Aorta (tissue), 5 donors: ENCODE data around the gene GRM5. TPM values are rescaled to one million over a fixed set of nuclear protein-coding genes. Genes with fewer than 3 reads are reported as not detected.

Experiments
- ATAC-seq: fragments of 200-7000 bp; cut with Tn5 transposase; one replicate; pipeline ENCODE4 v1.9.1; 2022; ENCODE audit warnings: moderate library complexity; ENCODE audit not compliant: low FRiP score
- DNase-seq, 2 donors: peaks; one replicate each; pipeline ENCODE4 v3.0.0-alpha.2; 2020
- H3K27ac ChIP-seq, 2 donors: one replicate each; pipeline ENCODE4 v1.5.1; 2013; ENCODE audit warnings: low read length in 2 of 2, mild to moderate bottlenecking in 2 of 2, moderate library complexity in 2 of 2, control low read depth in 1 of 2, inconsistent platforms in 1 of 2, low read depth in 1 of 2
- H3K27me3 ChIP-seq, 2 donors: one replicate each; pipeline ENCODE4 v1.6.1; 2013; ENCODE audit warnings: control low read depth in 1 of 2, low read length in 1 of 2, mild to moderate bottlenecking in 1 of 2, moderate library complexity in 1 of 2; ENCODE audit not compliant: insufficient read depth in 2 of 2, control insufficient read depth in 1 of 2
- H3K36me3 ChIP-seq, 2 donors: one replicate each; pipeline ENCODE4 v1.6.1; 2013; ENCODE audit warnings: control low read depth in 1 of 2, low read length in 1 of 2, mild to moderate bottlenecking in 1 of 2; ENCODE audit not compliant: insufficient read depth in 2 of 2, control insufficient read depth in 1 of 2
- H3K4me1 ChIP-seq, 2 donors: one replicate each; pipeline ENCODE4 v1.6.1; 2013; ENCODE audit warnings: low read length in 2 of 2, control low read depth in 1 of 2, mild to moderate bottlenecking in 1 of 2, moderate library complexity in 1 of 2; ENCODE audit not compliant: insufficient read depth in 2 of 2, control insufficient read depth in 1 of 2
- H3K4me3 ChIP-seq, 2 donors: one replicate each; pipeline ENCODE4 v1.5.1; 2013; ENCODE audit warnings: low read length in 2 of 2, control low read depth in 1 of 2, mild to moderate bottlenecking in 1 of 2
- H3K9me3 ChIP-seq: one replicate; pipeline ENCODE4 v1.6.1; 2013; ENCODE audit warnings: mild to moderate bottlenecking, low read length; ENCODE audit not compliant: control insufficient read depth
- WGBS, 2 donors: extraction: QIAGEN DNeasy Blood & Tissue Kit; methylation state at CpG; one replicate each; pipeline ENCODE4 v1.1.7; 2013; 5-methylcytosine and 5-hydroxymethylcytosine counted together
- intact Hi-C, 2 donors: fragments of 100-400 bp; cut with DNase I; formaldehyde crosslinking; loops; one replicate each; pipeline versions ENCODE4 v1.14.2 to v1.15.0; 2022
- polyA plus RNA-seq, 2 donors: library from polyadenylated mRNA; stranded (reverse); fragments of 200-250 nt; gene quantifications; one replicate each; pipeline ENCODE4 v1.2.3, GENCODE V29; 2013
- total RNA-seq, 2 donors: library from RNA; stranded (reverse); fragmentation: NEBNext Ultra II Directional; extraction: Animal tissue kit (Norgen Biotek cat#: 25700); gene quantifications; one replicate each; pipeline ENCODE4 v1.2.1, GENCODE V29; 2021
- donor health status: healthy with polysubstance abuse.
- donor health status: Bipolar disorder and iron deficiency.
- donor health status: DM: no; HTN: no; CAD: no.
- donor health status: DM: no; HTN: no; CAD: no.
- donor health status: DM: yes; HTN: yes; CAD: no.

The GRM5 gene
- total and polyA plus RNA-seq, 4 donors: 0.31 to 4.3 (median 3.4) TPM; not detected in 1

DNA sequence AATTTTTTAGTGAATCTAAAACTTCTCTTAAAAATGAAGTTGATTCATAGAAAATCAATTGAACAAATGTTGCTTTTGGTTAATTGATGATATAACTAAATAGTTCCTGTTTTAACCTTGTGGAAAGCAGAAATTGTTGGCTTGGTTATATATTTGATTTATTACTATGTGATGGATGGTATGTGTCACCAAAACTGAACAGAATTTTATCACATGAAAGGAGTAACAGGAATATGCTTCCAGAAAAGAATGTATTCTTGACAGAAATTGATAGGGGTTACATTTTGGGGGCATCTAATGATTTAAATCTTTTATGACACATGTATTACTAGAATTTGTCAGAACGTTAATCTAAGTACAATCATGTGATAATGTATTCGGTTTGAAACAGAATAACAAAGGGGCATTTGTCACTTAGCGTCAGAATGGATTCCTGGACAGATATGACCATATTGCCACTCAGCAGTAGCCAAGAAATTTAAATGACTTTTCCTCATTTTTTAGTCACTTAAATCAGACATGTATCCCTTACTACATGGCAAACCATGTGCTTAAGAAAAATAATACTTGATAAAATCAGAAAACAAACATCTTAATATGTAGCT is 295.2 kb downstream of the GRM5 start:
- intact Hi-C loops: no loop called here
- no peaks in the 10 kb centered on the region for H3K27me3 ChIP-seq
- no peak overlapping the region for H3K4me3 ChIP-seq
- DNase-seq (no peak), ATAC-seq (no peak)
- WGBS, 2 donors: 5 to 7% methylated on average over 3 of the region's 3 CpGs
- no peak overlapping the region for H3K27ac ChIP-seq
- H3K36me3 ChIP-seq: no peaks in the 10 kb centered on the region
- H3K4me1 ChIP-seq: no peaks in the 10 kb centered on the region
- no peaks in the 10 kb centered on the region for H3K9me3 ChIP-seq

- ATAC-seq (no peak), DNase-seq (no peak)
- intact Hi-C loops: no loop called here
- H3K9me3 ChIP-seq: no peaks in the 10 kb centered on the region
- no peaks in the 10 kb centered on the region for H3K36me3 ChIP-seq
- 76 to 79% methylated on average over 4 of the region's 4 CpGs for WGBS, 2 donors
- peaks cover 0 to 2% of the 10 kb centered on the region in 2 donors for H3K27me3 ChIP-seq
- H3K4me3 ChIP-seq: no peak overlapping the region
- H3K27ac ChIP-seq: no peak overlapping the region
- no peaks in the 10 kb centered on the region for H3K4me1 ChIP-seq
Observed at GRCh38 chr11:88744140-88744539, 321.6 kb downstream of the GRM5 start.

- DNase-seq (no peak), ATAC-seq (no peak)
- Histone ChIP-seq H3K36me3 (no peaks in the 10 kb centered on the region), H3K27ac (no peak overlapping the region), H3K9me3 (no peaks in the 10 kb centered on the region), H3K27me3 (no peaks in the 10 kb centered on the region), H3K4me3 (no peak overlapping the region), H3K4me1 (no peaks in the 10 kb centered on the region)
- intact Hi-C loops: no loop called here
- 75 to 76% methylated on average over 8 of the region's 8 CpGs for WGBS, 2 donors
Observed at GRCh38 chr11:88739524-88739923, 326.3 kb downstream of the GRM5 start.

GRCh38 chr11:88709567-88709966 is 356.2 kb downstream of the GRM5 start:
- intact Hi-C loops: no loop called here
- ATAC-seq (no peak), DNase-seq (no peak)
- Histone ChIP-seq H3K27ac (no peak overlapping the region), H3K27me3 (no peaks in the 10 kb centered on the region), H3K4me1 (no peaks in the 10 kb centered on the region), H3K4me3 (no peak overlapping the region), H3K9me3 (no peaks in the 10 kb centered on the region), H3K36me3 (no peaks in the 10 kb centered on the region)
- 44 to 47% methylated on average over 1 of the region's 1 CpG for WGBS, 2 donors

- 71 to 81% methylated on average over 1 of the region's 1 CpG for WGBS, 2 donors
- no peaks in the 10 kb centered on the region for H3K9me3 ChIP-seq
- no peaks in the 10 kb centered on the region for H3K36me3 ChIP-seq
- no peaks in the 10 kb centered on the region for H3K27me3 ChIP-seq
- ATAC-seq (no peak), DNase-seq (no peak)
- H3K27ac ChIP-seq: no peak overlapping the region
- H3K4me1 ChIP-seq: no peaks in the 10 kb centered on the region
- intact Hi-C loops: no loop called here
- H3K4me3 ChIP-seq: no peak overlapping the region
Observed at GRCh38 chr11:88704485-88704884, 361.3 kb downstream of the GRM5 start.

- H3K27me3 ChIP-seq: no peaks in the 10 kb centered on the region
- H3K36me3 ChIP-seq: no peaks in the 10 kb centered on the region
- H3K27ac ChIP-seq: no peak overlapping the region
- ATAC-seq (no peak), DNase-seq (no peak)
- intact Hi-C loops: no loop called here
- 74 to 77% methylated on average over 2 of the region's 2 CpGs for WGBS, 2 donors
- no peak overlapping the region for H3K4me3 ChIP-seq
- no peaks in the 10 kb centered on the region for H3K4me1 ChIP-seq
- no peaks in the 10 kb centered on the region for H3K9me3 ChIP-seq
Observed at GRCh38 chr11:88701816-88702215, 364.0 kb downstream of the GRM5 start.

DNA sequence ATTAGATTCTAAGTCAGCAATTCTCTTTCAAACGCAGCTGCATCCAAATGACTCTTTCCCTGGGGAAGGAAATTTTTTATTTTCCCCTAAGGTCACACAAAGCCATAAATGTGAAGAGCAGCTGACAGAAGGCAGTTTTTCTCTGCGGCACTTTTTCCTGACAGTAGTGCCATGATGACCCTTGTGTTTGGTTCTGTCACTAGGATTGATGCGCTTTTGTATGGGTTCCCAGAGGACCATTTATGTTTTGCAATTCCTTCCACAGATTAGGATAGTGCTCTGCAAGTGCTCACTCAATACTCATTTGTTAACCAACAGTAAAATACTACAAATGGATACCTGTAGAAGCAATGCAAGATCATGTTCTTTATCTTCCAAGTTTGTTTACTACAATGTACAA is 368.6 kb downstream of the GRM5 start:
- ATAC-seq: no peak
- Histone ChIP-seq H3K36me3 (no peaks in the 10 kb centered on the region), H3K4me1 (no peaks in the 10 kb centered on the region), H3K9me3 (no peaks in the 10 kb centered on the region), H3K4me3 (no peak overlapping the region), H3K27ac (no peak overlapping the region), H3K27me3 (no peaks in the 10 kb centered on the region)
- DNase-seq: no peak
- 27 to 29% methylated on average over 3 of the region's 3 CpGs for WGBS, 2 donors
- intact Hi-C loops: no loop called here

DNA sequence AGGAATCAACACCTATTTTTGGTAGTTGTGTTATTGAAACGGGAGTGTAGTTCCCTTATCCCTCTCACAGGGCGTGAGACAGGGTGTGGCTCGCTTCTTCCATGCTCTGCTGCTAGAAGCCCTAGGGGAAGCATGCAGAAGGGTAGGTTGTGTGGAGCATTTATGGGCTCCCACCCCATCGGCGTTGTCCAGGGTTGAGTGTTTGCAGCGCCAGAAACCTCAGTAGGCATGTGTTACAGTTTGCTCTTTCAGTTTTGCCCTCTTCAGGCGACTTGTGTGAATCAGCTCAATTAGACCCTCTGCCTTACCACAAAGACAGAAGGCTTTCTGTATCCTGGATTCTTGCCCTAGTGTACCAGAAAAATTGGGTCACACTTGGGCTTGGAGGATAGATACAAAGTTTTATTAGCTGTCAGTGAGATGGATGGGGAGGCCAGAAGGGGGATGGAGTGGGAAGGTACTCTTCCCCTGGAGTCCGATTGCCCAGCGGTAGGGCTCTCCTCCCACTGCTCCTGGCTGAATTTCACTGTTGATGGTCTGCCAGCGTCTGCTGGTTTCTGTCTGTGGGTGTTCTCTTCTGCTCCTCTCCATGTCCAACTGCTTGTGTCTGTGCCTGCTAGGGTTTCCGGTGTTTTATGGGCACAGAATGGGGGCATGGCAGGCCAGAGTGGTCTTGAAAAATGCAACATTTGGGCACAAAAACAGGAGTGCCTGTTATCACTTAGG is 369.9 kb downstream of the GRM5 start:
- no peaks in the 10 kb centered on the region for H3K36me3 ChIP-seq
- no peaks in the 10 kb centered on the region for H3K27me3 ChIP-seq
- ATAC-seq (no peak), DNase-seq (no peak)
- H3K27ac ChIP-seq: no peak overlapping the region
- H3K4me1 ChIP-seq: no peaks in the 10 kb centered on the region
- H3K4me3 ChIP-seq: no peak overlapping the region
- intact Hi-C loops: no loop called here
- WGBS, 2 donors: 60% methylated on average over 11 of the region's 11 CpGs
- no peaks in the 10 kb centered on the region for H3K9me3 ChIP-seq
